Subcutaneous adipose tissue (tissue), 4 donors: ENCODE measurements around the gene HOXC13. TPM values are rescaled to one million over a fixed set of nuclear protein-coding genes. Genes with fewer than 3 reads are reported as not detected.

Source experiments
- CTCF ChIP-seq: fragments of 450-650 bp; IDR thresholded peaks from one replicate; pipeline ENCODE4 v1.5.1; 2016; ENCODE audit warnings: low read depth, mild to moderate bottlenecking, control low read depth, antibody characterized with exemption, moderate library complexity
- total RNA-seq, 4 donors: library from RNA; depleted of rRNA; stranded (reverse); fragments of >200 nt; gene quantifications; one replicate each; pipeline ENCODE4 v1.1.0, GENCODE V29; 2016

Gene HOXC13
- total RNA-seq, 4 donors from 2014 or later: 0.34 to 1.1 TPM; not detected in 2

- TF ChIP-seq CTCF: no peak
Observed at GRCh38 chr12:53956914-53957536, 18.4 kb downstream of the HOXC13 start.

GRCh38 chr12:53958128-53958527 is 19.5 kb downstream of the HOXC13 start:
- no peak for TF ChIP-seq CTCF

- no peak for TF ChIP-seq CTCF
Observed at GRCh38 chr12:53959314-53959713, 20.7 kb downstream of the HOXC13 start.

- TF ChIP-seq CTCF: no peak
Observed at GRCh38 chr12:53960187-53961024, 21.8 kb downstream of the HOXC13 start.

GRCh38 chr12:53961025-53961761 is 22.6 kb downstream of the HOXC13 start:
- TF ChIP-seq CTCF: no peak

- no peak for TF ChIP-seq CTCF
Observed at GRCh38 chr12:53963005-53963404, 24.4 kb downstream of the HOXC13 start.
